ENCODE data around the gene ATOH8.

The ATOH8 gene

DNA sequence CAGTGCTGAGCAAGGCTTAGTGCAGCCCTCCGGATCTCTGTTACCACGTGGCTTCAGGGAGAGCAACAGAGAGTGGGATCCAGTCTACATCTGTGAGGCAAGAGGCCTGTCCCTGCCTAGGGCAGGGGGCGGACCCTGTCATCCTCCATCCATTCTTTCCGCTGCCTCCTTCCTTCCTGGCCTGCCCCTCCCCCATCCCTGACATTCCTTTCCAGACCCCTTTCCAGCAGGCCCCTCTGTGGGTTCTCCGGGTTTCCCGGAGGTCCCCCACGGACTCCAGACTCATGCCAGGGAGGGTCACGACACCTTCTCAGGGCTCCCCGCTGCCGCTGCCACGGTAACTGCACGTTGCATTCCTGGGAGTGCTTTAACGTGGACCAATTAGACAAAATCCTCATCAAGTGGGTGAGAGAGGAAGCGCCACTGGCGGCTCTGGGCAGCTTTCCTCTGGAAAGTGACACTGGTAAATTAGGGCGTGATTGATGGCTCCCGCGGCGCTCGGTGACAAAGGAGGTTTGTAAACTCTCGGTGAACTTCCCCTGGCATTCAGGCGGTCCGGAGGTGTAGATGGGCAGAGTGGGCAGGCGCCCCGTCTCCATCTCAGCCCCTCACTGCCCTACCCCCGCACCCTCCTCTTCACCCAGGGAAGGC lies 11.4 kb downstream of the ATOH8 start:
- H3K4me3 ChIP-seq (ENCODE audit: low read depth, low read length), result no peak overlapping the region
- TF ChIP-seq, protein P1, sequence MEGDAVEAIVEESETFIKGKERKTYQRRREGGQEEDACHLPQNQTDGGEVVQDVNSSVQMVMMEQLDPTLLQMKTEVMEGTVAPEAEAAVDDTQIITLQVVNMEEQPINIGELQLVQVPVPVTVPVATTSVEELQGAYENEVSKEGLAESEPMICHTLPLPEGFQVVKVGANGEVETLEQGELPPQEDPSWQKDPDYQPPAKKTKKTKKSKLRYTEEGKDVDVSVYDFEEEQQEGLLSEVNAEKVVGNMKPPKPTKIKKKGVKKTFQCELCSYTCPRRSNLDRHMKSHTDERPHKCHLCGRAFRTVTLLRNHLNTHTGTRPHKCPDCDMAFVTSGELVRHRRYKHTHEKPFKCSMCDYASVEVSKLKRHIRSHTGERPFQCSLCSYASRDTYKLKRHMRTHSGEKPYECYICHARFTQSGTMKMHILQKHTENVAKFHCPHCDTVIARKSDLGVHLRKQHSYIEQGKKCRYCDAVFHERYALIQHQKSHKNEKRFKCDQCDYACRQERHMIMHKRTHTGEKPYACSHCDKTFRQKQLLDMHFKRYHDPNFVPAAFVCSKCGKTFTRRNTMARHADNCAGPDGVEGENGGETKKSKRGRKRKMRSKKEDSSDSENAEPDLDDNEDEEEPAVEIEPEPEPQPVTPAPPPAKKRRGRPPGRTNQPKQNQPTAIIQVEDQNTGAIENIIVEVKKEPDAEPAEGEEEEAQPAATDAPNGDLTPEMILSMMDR (IDR thresholded peaks at IDR 0.05; ENCODE audit: low read depth, low read length, missing control alignments), result no peak
- DNase-seq (ENCODE audit: low read depth), result no peak

DNA sequence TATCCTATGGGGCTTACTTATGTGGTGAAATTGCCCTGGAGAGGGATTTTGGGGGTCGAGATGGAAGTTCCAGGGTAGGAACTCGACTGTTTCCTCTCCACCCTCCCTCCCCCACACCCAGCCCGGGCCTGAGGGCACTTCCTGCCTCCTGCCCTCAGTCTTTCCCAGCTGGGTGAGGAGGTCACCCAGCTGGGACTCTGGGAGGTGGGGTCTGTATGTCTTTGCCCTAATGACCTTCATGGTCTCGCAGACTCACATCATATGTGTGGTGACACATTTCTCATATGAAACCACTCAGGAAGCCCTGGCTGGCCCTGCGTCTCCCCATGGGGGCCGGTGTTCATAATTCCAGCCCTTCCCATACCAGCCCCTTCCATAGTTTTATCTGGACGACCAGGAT lies 12.4 kb downstream of the ATOH8 start:
- no peak overlapping the region for H3K4me3 ChIP-seq (ENCODE audit: low read depth, low read length)
- TF ChIP-seq, protein P1 (IDR thresholded peaks at IDR 0.05; ENCODE audit: low read depth, low read length, missing control alignments), result no peak
- no peak for DNase-seq (ENCODE audit: low read depth)

DNA sequence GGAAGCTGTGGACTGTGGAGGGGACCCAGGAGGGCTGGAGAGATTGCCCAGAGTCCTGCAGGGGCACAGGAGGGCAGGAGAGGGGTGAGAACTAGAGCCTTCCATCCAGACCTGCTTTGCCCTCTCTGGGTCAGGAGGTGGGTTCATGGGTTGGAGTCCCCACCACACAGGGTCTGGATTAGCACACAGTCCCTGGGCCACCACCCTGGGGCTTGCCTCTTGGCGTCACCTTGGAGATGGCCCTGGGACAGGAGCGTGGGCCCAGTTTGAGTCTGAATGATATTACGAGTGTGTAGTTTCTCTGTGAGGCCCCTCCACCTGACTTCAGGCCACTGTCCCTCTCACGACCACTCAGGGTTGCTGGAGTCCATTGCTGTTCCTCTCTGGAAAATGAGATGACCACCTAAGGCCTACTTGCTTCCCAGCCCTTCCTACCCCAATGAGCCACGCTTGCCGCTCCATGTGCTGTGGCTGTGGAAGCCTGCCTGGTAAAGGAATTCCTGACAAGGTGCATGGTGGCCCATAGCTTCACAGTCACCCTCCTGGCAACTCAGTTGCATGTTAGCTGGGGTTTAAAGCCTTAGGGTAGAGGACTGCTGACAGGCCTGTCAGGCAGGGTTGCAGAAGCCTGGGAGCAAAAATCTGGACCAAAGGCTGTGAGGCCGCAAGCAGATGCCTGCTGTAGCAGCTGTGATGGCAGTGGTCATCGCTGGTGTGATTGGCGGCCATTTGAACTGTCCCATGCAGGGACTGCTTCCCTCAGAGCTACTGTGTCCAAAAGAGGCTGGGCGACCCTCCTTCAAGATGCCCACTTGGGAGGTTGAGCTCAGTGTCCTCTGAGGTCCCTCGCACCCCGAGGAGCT lies 14.2 kb downstream of the ATOH8 start:
- no peak overlapping the region for H3K4me3 ChIP-seq (ENCODE audit: low read depth, low read length)
- DNase-seq (ENCODE audit: low read depth), result no peak
- TF ChIP-seq, protein P1 (IDR thresholded peaks at IDR 0.05; ENCODE audit: low read depth, low read length, missing control alignments), result no peak

GRCh38 chr2:85768713-85769112 lies 14.9 kb downstream of the ATOH8 start:
- no peak for DNase-seq (ENCODE audit: low read depth)
- TF ChIP-seq, protein P1 (IDR thresholded peaks at IDR 0.05; ENCODE audit: low read depth, low read length, missing control alignments), result no peak
- no peak overlapping the region for H3K4me3 ChIP-seq (ENCODE audit: low read depth, low read length)

- no peak overlapping the region for H3K4me3 ChIP-seq (ENCODE audit: low read depth, low read length)
- TF ChIP-seq, protein P1 (IDR thresholded peaks at IDR 0.05; ENCODE audit: low read depth, low read length, missing control alignments), result peak; percentile 45
- no peak for DNase-seq (ENCODE audit: low read depth)
These were observed 15.6 kb downstream of the ATOH8 start for GRCh38 chr2:85769236-85769982.

- TF ChIP-seq, protein P1 (IDR thresholded peaks at IDR 0.05; ENCODE audit: low read depth, low read length, missing control alignments), result no peak
These were observed 16.2 kb downstream of the ATOH8 start for GRCh38 chr2:85769983-85770362.

More at GRCh38 chr2:85769983-85770362, 16.2 kb downstream of the ATOH8 start:
- no peak for DNase-seq (ENCODE audit: low read depth)
- no peak overlapping the region for H3K4me3 ChIP-seq (ENCODE audit: low read depth, low read length)

Data from GM12864 (cell line).